Esophagus mucosa (tissue), 1 donor: Measurements from ENCODE around the gene BMP3. TPM values are rescaled to one million over a fixed set of nuclear protein-coding genes. Genes with fewer than 3 reads are reported as not detected.

Experiments used
- total RNA-seq: library from RNA; stranded (reverse); gene quantifications from one replicate; pipeline ENCODE4 v1.2.4, GENCODE V29; 2023
- donor health status: DM: yes; HTN: yes; CAD: no.

The BMP3 gene
- total RNA-seq, 1 donor from 2014 or later, result 0.28 TPM

Other genes starting within 250 kb of the BMP3 start
- 1.3 TPM for gene PRKG2, start 184.5 kb downstream of the BMP3 start, total RNA-seq